Astrocyte (in vitro differentiated cells and primary cell): ENCODE results near the gene NT5C3B.

Experiments
- EZH2 ChIP-seq: IDR thresholded peaks from 2 replicates; pipeline ENCODE4 v1.6.1; 2012; ENCODE audit warnings: mild to moderate bottlenecking, low read length, inconsistent platforms; ENCODE audit not compliant: insufficient read depth
- TF ChIP-seq, protein P1 (sequence below): IDR thresholded peaks from 2 replicates; pipeline ENCODE4 v1.5.1; 2011; ENCODE audit warnings: low read depth, mild to moderate bottlenecking, inconsistent platforms, low read length, moderate library complexity; ENCODE audit not compliant: insufficient read depth

GRCh38 chr17:41799366-41799765 lies 36.7 kb downstream of the NT5C3B start:
- TF ChIP-seq, protein P1, sequence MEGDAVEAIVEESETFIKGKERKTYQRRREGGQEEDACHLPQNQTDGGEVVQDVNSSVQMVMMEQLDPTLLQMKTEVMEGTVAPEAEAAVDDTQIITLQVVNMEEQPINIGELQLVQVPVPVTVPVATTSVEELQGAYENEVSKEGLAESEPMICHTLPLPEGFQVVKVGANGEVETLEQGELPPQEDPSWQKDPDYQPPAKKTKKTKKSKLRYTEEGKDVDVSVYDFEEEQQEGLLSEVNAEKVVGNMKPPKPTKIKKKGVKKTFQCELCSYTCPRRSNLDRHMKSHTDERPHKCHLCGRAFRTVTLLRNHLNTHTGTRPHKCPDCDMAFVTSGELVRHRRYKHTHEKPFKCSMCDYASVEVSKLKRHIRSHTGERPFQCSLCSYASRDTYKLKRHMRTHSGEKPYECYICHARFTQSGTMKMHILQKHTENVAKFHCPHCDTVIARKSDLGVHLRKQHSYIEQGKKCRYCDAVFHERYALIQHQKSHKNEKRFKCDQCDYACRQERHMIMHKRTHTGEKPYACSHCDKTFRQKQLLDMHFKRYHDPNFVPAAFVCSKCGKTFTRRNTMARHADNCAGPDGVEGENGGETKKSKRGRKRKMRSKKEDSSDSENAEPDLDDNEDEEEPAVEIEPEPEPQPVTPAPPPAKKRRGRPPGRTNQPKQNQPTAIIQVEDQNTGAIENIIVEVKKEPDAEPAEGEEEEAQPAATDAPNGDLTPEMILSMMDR: no peak
- TF ChIP-seq EZH2: no peak
